Measurements from ENCODE around the gene MRPL36. TPM values are rescaled to one million over a fixed set of nuclear protein-coding genes. Genes with fewer than 3 reads are reported as not detected.

The MRPL36 gene
- polyA plus RNA-seq, 1 donor = 34.6 TPM

DNA sequence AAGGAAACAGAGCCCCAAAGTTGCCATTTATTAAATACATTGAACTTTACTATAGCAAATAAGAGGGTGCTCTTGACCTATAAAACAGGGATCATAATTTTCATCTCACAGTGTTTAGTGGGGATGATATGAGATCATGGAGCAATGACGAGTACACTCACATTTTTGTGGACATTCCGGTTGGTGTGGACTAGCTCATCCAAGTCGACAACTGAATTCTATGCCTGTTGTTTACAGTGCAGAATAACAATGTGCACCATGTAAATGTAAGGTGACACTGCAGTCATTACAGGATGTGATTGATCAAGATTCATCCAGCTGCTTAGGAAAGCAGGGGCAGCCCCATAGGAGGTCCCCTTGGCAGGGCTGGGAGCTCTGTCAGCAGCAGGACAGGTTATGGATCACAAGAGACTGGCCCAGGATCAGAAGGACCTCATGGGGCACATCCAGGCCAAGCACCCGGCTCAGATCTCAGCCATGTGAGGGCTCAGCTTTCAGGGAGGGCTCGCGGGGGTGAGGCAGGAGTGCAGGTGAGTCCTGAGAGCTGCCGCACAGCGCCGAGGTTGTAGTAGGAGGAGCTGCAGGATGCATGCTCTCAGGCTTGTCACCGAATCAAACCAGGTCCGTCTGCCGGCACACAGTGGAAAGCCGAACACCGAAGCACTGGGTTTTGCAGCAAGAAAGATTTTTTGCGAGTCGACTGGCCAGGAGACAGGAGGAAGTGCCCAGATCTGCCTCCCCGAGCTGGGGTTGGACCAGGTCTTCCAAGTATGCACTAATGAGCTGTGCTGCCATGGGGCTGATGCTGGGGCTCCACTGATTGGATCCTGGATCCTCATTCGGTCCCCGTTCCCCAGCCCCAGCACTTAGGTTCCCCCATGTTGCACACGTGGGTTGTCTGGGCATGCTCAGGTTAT is 28.2 kb downstream of the MRPL36 start:
- no peaks in the 10 kb centered on the region for H3K36me3 ChIP-seq (ENCODE audit: control insufficient read depth, insufficient read depth, low read length)
- no CpG with 5 or more reads among the region's 20 CpGs for WGBS (ENCODE audit: insufficient coverage, low lambda C conversion rate)
- no peak overlapping the region for H3K27ac ChIP-seq (ENCODE audit: low read length)
- no peaks in the 10 kb centered on the region for H3K4me1 ChIP-seq (ENCODE audit: control insufficient read depth, insufficient read depth, low read length)
- H3K4me3 ChIP-seq (ENCODE audit: low read length) = no peak overlapping the region
- H3K27me3 ChIP-seq (ENCODE audit: control insufficient read depth, insufficient read depth, low read length) = peaks cover 11% of the 10 kb centered on the region
- no peaks in the 10 kb centered on the region for H3K9me3 ChIP-seq (ENCODE audit: control insufficient read depth, low read depth, low read length)
- no peak for DNase-seq

GRCh38 chr5:1770443-1770802 is 29.2 kb downstream of the MRPL36 start:
- WGBS (ENCODE audit: insufficient coverage, low lambda C conversion rate) = no CpG with 5 or more reads among the region's 6 CpGs
- H3K9me3 ChIP-seq (ENCODE audit: control insufficient read depth, low read depth, low read length) = no peaks in the 10 kb centered on the region
- H3K36me3 ChIP-seq (ENCODE audit: control insufficient read depth, insufficient read depth, low read length) = no peaks in the 10 kb centered on the region
- no peak overlapping the region for H3K4me3 ChIP-seq (ENCODE audit: low read length)
- H3K27me3 ChIP-seq (ENCODE audit: control insufficient read depth, insufficient read depth, low read length) = peaks cover 11% of the 10 kb centered on the region
- no peak for DNase-seq
- no peaks in the 10 kb centered on the region for H3K4me1 ChIP-seq (ENCODE audit: control insufficient read depth, insufficient read depth, low read length)
- no peak overlapping the region for H3K27ac ChIP-seq (ENCODE audit: low read length)

DNA sequence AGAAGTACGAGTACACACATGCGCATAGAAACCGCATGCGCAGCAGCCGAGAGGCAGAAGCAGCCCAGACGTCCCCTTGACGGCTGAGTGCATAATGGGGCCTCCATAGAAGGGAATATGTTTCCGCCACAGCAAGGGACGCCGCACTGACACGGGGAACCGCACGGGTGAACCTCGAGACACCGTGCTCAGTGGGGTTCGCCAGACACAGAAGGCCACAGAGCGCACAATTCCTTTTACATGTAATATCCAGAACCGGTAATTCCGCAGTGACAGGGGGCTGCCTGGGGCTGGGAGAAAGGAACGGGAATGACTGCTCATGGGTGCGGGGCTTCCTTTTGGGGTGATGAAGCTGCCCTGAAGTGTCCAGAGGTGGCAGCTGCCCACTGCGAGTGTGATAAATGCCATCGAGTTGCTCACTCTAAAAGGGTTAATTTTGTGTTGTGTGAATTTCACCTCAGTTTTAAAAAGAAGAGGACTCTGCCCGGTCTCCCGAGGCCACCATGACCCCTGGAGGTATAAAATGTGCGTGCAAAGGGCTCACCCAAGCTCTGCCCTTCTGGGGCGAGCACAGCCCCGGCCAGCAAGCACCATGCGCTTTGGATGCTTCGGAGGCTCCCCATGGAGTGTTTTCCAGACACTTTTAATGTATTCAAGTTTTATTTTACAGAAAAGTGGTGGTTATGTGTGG is 29.7 kb downstream of the MRPL36 start:
- Histone ChIP-seq H3K9me3 (ENCODE audit: control insufficient read depth, low read depth, low read length) (peaks cover 2% of the 10 kb centered on the region), H3K27me3 (ENCODE audit: control insufficient read depth, insufficient read depth, low read length) (peaks cover 14% of the 10 kb centered on the region), H3K27ac (ENCODE audit: low read length) (no peak overlapping the region), H3K4me3 (ENCODE audit: low read length) (no peak overlapping the region), H3K4me1 (ENCODE audit: control insufficient read depth, insufficient read depth, low read length) (no peaks in the 10 kb centered on the region), H3K36me3 (ENCODE audit: control insufficient read depth, insufficient read depth, low read length) (no peaks in the 10 kb centered on the region)
- no peak for DNase-seq
- WGBS (ENCODE audit: insufficient coverage, low lambda C conversion rate) = no CpG with 5 or more reads among the region's 30 CpGs

DNA sequence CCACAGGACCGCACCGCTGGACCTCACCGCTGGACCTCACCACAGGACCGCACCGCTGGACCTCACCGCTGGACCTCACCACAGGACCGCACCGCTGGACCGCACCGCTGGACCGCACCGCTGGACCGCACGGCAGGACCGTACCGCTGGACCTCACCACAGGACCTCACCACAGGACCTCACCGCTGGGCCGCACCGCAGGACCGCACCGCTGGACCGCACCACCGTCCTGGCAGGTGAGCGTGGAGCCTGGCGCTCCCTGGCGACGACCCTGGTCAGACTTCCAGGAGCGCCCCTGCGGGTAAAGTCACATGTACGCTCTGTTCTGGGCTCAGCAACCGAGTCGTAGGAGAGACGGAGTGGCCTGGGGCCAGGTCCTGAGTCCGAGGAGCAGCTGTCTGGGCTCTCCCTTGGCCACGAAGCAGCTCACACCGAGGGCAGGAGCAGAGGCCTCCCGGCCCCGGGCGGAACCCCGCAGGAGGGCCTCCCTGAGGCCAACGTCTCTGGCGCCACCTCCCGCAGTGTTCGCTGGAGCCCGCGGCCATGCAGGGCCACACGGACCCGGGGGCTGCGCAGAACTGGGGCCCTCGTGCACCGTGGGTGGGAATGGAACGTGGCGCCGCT is 30.5 kb downstream of the MRPL36 start:
- no peak for DNase-seq
- H3K27me3 ChIP-seq (ENCODE audit: control insufficient read depth, insufficient read depth, low read length) = peaks cover 14% of the 10 kb centered on the region
- no peak overlapping the region for H3K27ac ChIP-seq (ENCODE audit: low read length)
- H3K4me1 ChIP-seq (ENCODE audit: control insufficient read depth, insufficient read depth, low read length) = no peaks in the 10 kb centered on the region
- H3K9me3 ChIP-seq (ENCODE audit: control insufficient read depth, low read depth, low read length) = peaks cover 2% of the 10 kb centered on the region
- no peak overlapping the region for H3K4me3 ChIP-seq (ENCODE audit: low read length)
- no peaks in the 10 kb centered on the region for H3K36me3 ChIP-seq (ENCODE audit: control insufficient read depth, insufficient read depth, low read length)
- 100% methylated on average over 1 of the region's 54 CpGs for WGBS (ENCODE audit: insufficient coverage, low lambda C conversion rate)

GRCh38 chr5:1768283-1769000 is 31.2 kb downstream of the MRPL36 start:
- no peak overlapping the region for H3K4me3 ChIP-seq (ENCODE audit: low read length)
- H3K36me3 ChIP-seq (ENCODE audit: control insufficient read depth, insufficient read depth, low read length) = no peaks in the 10 kb centered on the region
- no peaks in the 10 kb centered on the region for H3K4me1 ChIP-seq (ENCODE audit: control insufficient read depth, insufficient read depth, low read length)
- DNase-seq = no peak
- no peak overlapping the region for H3K27ac ChIP-seq (ENCODE audit: low read length)
- peaks cover 2% of the 10 kb centered on the region for H3K9me3 ChIP-seq (ENCODE audit: control insufficient read depth, low read depth, low read length)
- no CpG with 5 or more reads among the region's 35 CpGs for WGBS (ENCODE audit: insufficient coverage, low lambda C conversion rate)
- H3K27me3 ChIP-seq (ENCODE audit: control insufficient read depth, insufficient read depth, low read length) = peaks cover 15% of the 10 kb centered on the region

GRCh38 chr5:1767524-1768282 is 31.9 kb downstream of the MRPL36 start:
- Histone ChIP-seq H3K9me3 (ENCODE audit: control insufficient read depth, low read depth, low read length) (peaks cover 2% of the 10 kb centered on the region), H3K4me3 (ENCODE audit: low read length) (no peak overlapping the region), H3K36me3 (ENCODE audit: control insufficient read depth, insufficient read depth, low read length) (no peaks in the 10 kb centered on the region), H3K27ac (ENCODE audit: low read length) (no peak overlapping the region), H3K4me1 (ENCODE audit: control insufficient read depth, insufficient read depth, low read length) (no peaks in the 10 kb centered on the region), H3K27me3 (ENCODE audit: control insufficient read depth, insufficient read depth, low read length) (peaks cover 22% of the 10 kb centered on the region)
- no CpG with 5 or more reads among the region's 16 CpGs for WGBS (ENCODE audit: insufficient coverage, low lambda C conversion rate)
- no peak for DNase-seq

GRCh38 chr5:1765880-1766235 is 33.8 kb downstream of the MRPL36 start:
- H3K4me1 ChIP-seq (ENCODE audit: control insufficient read depth, insufficient read depth, low read length) = no peaks in the 10 kb centered on the region
- peaks cover 2% of the 10 kb centered on the region for H3K9me3 ChIP-seq (ENCODE audit: control insufficient read depth, low read depth, low read length)
- H3K36me3 ChIP-seq (ENCODE audit: control insufficient read depth, insufficient read depth, low read length) = no peaks in the 10 kb centered on the region
- H3K4me3 ChIP-seq (ENCODE audit: low read length) = no peak overlapping the region
- H3K27me3 ChIP-seq (ENCODE audit: control insufficient read depth, insufficient read depth, low read length) = peaks cover 13% of the 10 kb centered on the region
- no CpG with 5 or more reads among the region's 3 CpGs for WGBS (ENCODE audit: insufficient coverage, low lambda C conversion rate)
- no peak overlapping the region for H3K27ac ChIP-seq (ENCODE audit: low read length)
- no peak for DNase-seq

DNA sequence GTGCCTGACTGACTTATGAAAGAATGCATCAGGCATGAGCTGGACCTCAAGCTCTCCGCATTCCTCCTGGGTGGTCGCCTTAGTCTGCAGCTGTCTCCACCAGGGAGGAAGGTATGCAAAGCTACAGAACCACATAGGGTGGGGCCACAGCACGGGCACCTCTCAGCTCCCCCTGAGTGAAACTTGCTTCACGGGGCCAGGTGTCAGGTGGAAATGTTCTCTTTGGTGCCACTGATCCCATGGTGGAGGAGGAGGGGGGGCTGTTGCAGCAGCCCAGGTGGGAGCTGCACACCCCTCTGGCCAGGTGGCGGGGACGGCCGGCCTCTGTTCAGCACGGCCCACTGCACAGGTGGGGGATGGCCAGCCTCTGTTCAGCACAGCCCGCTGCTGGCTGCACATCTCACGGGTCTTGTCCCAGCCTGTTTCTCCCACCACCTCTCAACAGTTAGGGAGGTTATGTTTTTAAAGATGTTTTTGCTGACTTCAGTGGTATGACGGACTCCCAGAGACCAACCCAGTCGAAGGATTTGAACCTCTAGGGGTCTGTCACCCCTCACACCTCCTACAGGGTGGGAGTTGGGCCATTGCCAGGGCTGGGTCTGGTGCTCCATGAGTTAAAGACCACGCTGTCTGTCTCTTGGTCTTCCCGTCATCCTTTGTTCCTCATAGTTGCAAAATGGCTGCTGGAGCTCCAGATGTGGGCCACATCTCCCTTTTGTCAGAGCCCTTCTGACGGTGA is 34.3 kb downstream of the MRPL36 start:
- H3K4me3 ChIP-seq (ENCODE audit: low read length) = no peak overlapping the region
- no peak overlapping the region for H3K27ac ChIP-seq (ENCODE audit: low read length)
- peaks cover 2% of the 10 kb centered on the region for H3K9me3 ChIP-seq (ENCODE audit: control insufficient read depth, low read depth, low read length)
- H3K36me3 ChIP-seq (ENCODE audit: control insufficient read depth, insufficient read depth, low read length) = no peaks in the 10 kb centered on the region
- peaks cover 17% of the 10 kb centered on the region for H3K27me3 ChIP-seq (ENCODE audit: control insufficient read depth, insufficient read depth, low read length)
- H3K4me1 ChIP-seq (ENCODE audit: control insufficient read depth, insufficient read depth, low read length) = no peaks in the 10 kb centered on the region
- DNase-seq = no peak
- no CpG with 5 or more reads among the region's 15 CpGs for WGBS (ENCODE audit: insufficient coverage, low lambda C conversion rate)

DNA sequence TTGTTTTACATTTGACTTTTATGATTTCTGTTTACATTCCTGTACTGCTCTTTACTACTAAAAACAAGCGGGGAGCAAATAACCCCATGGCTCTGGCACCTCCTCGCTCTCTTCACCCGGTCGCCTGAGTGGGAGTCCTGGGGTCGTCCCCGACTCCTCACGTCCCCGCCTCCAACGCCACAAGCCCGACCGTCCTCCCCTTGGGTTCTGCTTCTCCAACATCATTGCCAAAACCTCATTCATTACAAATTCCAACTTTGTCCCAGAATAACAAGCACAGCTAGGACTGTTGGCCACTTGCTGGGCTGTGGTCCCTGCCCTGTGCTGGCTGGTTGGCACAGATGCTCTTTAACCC is 35.1 kb downstream of the MRPL36 start:
- Histone ChIP-seq H3K36me3 (ENCODE audit: control insufficient read depth, insufficient read depth, low read length) (no peaks in the 10 kb centered on the region), H3K9me3 (ENCODE audit: control insufficient read depth, low read depth, low read length) (peaks cover 2% of the 10 kb centered on the region), H3K4me3 (ENCODE audit: low read length) (no peak overlapping the region), H3K4me1 (ENCODE audit: control insufficient read depth, insufficient read depth, low read length) (no peaks in the 10 kb centered on the region), H3K27ac (ENCODE audit: low read length) (no peak overlapping the region), H3K27me3 (ENCODE audit: control insufficient read depth, insufficient read depth, low read length) (peaks cover 17% of the 10 kb centered on the region)
- DNase-seq = no peak
- WGBS (ENCODE audit: insufficient coverage, low lambda C conversion rate) = no CpG with 5 or more reads among the region's 11 CpGs

Data from large intestine (tissue), 3 donors.